Uterus (tissue), 2 donors: ENCODE measurements around the gene ATP5MC2.

Source experiments
- POLR2A ChIP-seq, 2 donors: fragments of 450-650 bp; IDR thresholded peaks; one replicate each; pipeline ENCODE4 v1.6.1; 2016; ENCODE audit warnings: antibody characterized with exemption in 2 of 2, mild to moderate bottlenecking in 1 of 2, moderate library complexity in 1 of 2
- TF ChIP-seq, protein P1 (sequence below), 4 experiments: fragments of 200-600 bp in 2 of 4; fragments of 450-650 bp in 2 of 4; sonication (generic) in 2 of 4; IDR thresholded peaks; one replicate each; pipeline ENCODE4 v1.5.1; 2016 to 2019; ENCODE audit warnings: antibody characterized with exemption in 4 of 4, mild to moderate bottlenecking in 2 of 4, moderate library complexity in 1 of 4

DNA sequence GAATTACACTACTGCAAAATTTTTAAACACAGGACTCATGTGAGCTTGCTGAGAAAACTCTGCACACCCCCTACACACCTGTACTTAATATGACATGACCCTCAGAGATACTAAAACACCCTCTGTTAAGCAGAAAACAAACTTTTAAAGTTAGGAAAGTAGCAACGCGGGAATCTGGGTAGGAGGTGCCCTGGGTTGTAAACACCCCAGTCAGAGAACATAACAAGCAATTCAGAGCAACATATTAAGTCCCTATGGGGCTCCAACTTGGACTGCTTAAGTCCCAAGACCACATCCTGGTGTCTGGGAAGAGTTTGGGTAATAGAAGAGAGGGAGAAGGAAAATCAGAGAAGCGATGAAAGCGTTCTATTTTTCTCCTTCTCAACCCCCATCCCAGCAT is 50.9 kb downstream of the ATP5MC2 start:
- TF ChIP-seq, protein P1, sequence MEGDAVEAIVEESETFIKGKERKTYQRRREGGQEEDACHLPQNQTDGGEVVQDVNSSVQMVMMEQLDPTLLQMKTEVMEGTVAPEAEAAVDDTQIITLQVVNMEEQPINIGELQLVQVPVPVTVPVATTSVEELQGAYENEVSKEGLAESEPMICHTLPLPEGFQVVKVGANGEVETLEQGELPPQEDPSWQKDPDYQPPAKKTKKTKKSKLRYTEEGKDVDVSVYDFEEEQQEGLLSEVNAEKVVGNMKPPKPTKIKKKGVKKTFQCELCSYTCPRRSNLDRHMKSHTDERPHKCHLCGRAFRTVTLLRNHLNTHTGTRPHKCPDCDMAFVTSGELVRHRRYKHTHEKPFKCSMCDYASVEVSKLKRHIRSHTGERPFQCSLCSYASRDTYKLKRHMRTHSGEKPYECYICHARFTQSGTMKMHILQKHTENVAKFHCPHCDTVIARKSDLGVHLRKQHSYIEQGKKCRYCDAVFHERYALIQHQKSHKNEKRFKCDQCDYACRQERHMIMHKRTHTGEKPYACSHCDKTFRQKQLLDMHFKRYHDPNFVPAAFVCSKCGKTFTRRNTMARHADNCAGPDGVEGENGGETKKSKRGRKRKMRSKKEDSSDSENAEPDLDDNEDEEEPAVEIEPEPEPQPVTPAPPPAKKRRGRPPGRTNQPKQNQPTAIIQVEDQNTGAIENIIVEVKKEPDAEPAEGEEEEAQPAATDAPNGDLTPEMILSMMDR (IDR thresholded peaks at IDR 0.05): no peak
- no peak for TF ChIP-seq POLR2A (IDR thresholded peaks at IDR 0.05)
